Endothelial cell of umbilical vein (primary cell): ENCODE results near the gene INSYN2B. TPM values are rescaled to one million over a fixed set of nuclear protein-coding genes. Genes with fewer than 3 reads are reported as not detected.

Experiments used
- BruUV-seq: library from RNA; stranded (reverse); fragments of 400-500 nt; replicated peaks from 2 replicates; lab custom pipeline; 2021; lab: Mats Ljungman, UMichigan
- CTCF ChIA-PET: fragments of 300-600, 350-600 bp; sonication (Branson Sonifier 250); formaldehyde crosslinking; loops from one replicate; lab custom pipeline; 2021; ENCODE audit warnings: antibody characterized with exemption, inconsistent platforms; lab: Charles Lee
- POLR2A ChIA-PET: fragments of 300-600, 350-600 bp; sonication (Branson Sonifier 250); formaldehyde crosslinking; loops from one replicate; lab custom pipeline; 2021; ENCODE audit warnings: antibody characterized with exemption, inconsistent platforms; lab: Charles Lee
- DNase-seq: peaks from one replicate; pipeline ENCODE4 v3.0.0-alpha.2; 2011; ENCODE audit warnings: low read depth, low spot score
- FAIRE-seq: peaks from 2 replicates; lab custom pipeline; 2011; peaks lifted over from hg19 to GRCh38; lab: Jason Lieb, UNC
- H2AFZ ChIP-seq: 2 replicates; pipeline ENCODE4 v1.6.0; 2012; ENCODE audit warnings: low read depth, low read length, control low read depth, inconsistent platforms
- H3K27ac ChIP-seq: 2 replicates; pipeline ENCODE4 v1.5.1; 2011; ENCODE audit warnings: low read depth, mild to moderate bottlenecking, control low read depth, low read length, moderate library complexity; ENCODE audit not compliant: insufficient read depth
- H3K27me3 ChIP-seq, 2 experiments: 2 replicates each; pipeline versions ENCODE4 v1.6.0 to v1.6.1; 2011; ENCODE audit warnings: low read length in 2 of 2, mixed read lengths in 1 of 2; ENCODE audit not compliant: control insufficient read depth in 2 of 2, insufficient read depth in 2 of 2
- H3K36me3 ChIP-seq, 2 experiments: 2 replicates in 1 of 2; 3 replicates in 1 of 2; pipeline ENCODE4 v1.5.1; 2011; ENCODE audit warnings: low read length in 2 of 2, mild to moderate bottlenecking in 1 of 2, moderate library complexity in 1 of 2; ENCODE audit not compliant: control insufficient read depth in 2 of 2, insufficient read depth in 2 of 2; ENCODE audit errors: extremely low read depth in 1 of 2
- H3K4me1 ChIP-seq: 3 replicates; pipeline ENCODE4 v1.5.1; 2011; ENCODE audit warnings: mild to moderate bottlenecking, low read length; ENCODE audit not compliant: control insufficient read depth, insufficient read depth; ENCODE audit errors: extremely low read depth
- H3K4me2 ChIP-seq: 2 replicates; pipeline ENCODE4 v1.6.1; 2011; ENCODE audit warnings: low read length, control low read depth, mixed read lengths; ENCODE audit not compliant: insufficient read depth
- H3K4me3 ChIP-seq, 3 experiments: fragments of 200-600 bp in 1 of 3; sonication (generic), shearing (Covaris generic) in 1 of 3; replicated peaks in 1 of 3; 2 replicates each; pipeline ENCODE4 v1.5.1; 2011 to 2016; ENCODE audit warnings: control low read depth in 3 of 3, low read length in 3 of 3, mild to moderate bottlenecking in 2 of 3, inconsistent platforms in 1 of 3, low read depth in 1 of 3, moderate library complexity in 1 of 3; ENCODE audit not compliant: insufficient read depth in 1 of 3
- H3K79me2 ChIP-seq: 2 replicates; pipeline ENCODE4 v1.6.0; 2012; ENCODE audit warnings: low read length, inconsistent platforms; ENCODE audit not compliant: control insufficient read depth, insufficient read depth
- H3K9ac ChIP-seq: replicated peaks from 2 replicates; pipeline ENCODE3; 2011; ENCODE audit warnings: low read length, control low read depth; ENCODE audit not compliant: insufficient read depth; ENCODE audit errors: extremely low read depth
- H3K9me1 ChIP-seq: replicated peaks from 3 replicates; pipeline ENCODE4 v1.6.0; 2011; ENCODE audit warnings: mild to moderate bottlenecking, low read length; ENCODE audit not compliant: control insufficient read depth, insufficient read depth; ENCODE audit errors: extremely low read depth
- H3K9me3 ChIP-seq: replicated peaks from 2 replicates; pipeline ENCODE4 v1.5.1; 2012; ENCODE audit warnings: low read length, inconsistent platforms; ENCODE audit not compliant: control insufficient read depth, insufficient read depth
- H4K20me1 ChIP-seq: replicated peaks from 2 replicates; pipeline ENCODE3; 2011; ENCODE audit warnings: mild to moderate bottlenecking, low read length; ENCODE audit not compliant: control insufficient read depth, insufficient read depth; ENCODE audit errors: extremely low read depth
- EZH2 ChIP-seq: IDR thresholded peaks from 2 replicates; pipeline ENCODE4 v1.6.1; 2012; ENCODE audit warnings: borderline replicate concordance, low read depth, mild to moderate bottlenecking, moderate library complexity, low read length, inconsistent platforms; ENCODE audit not compliant: severe bottlenecking
- FOS ChIP-seq: IDR thresholded peaks from 2 replicates; pipeline ENCODE4 v1.6.1; 2011; ENCODE audit warnings: mild to moderate bottlenecking, low read length, moderate library complexity, borderline replicate concordance; ENCODE audit not compliant: insufficient read depth
- GATA2 ChIP-seq: IDR thresholded peaks from 2 replicates; pipeline ENCODE4 v1.7.0; 2011; ENCODE audit warnings: low read depth, mild to moderate bottlenecking, moderate library complexity, mixed read lengths, low read length; ENCODE audit not compliant: insufficient read length, insufficient read depth
- JUN ChIP-seq: IDR thresholded peaks from 2 replicates; pipeline ENCODE4 v1.6.1; 2011; ENCODE audit warnings: borderline replicate concordance, low read depth; ENCODE audit not compliant: insufficient read length, insufficient read depth
- MYC ChIP-seq: IDR thresholded peaks from one replicate; pipeline ENCODE4 v1.6.1; 2011; ENCODE audit warnings: mild to moderate bottlenecking, low read depth, low read length
- POLR2A ChIP-seq: IDR thresholded peaks from 2 replicates; pipeline ENCODE4 v1.6.1; 2012; ENCODE audit warnings: low read depth, mild to moderate bottlenecking, control low read depth, low read length
- POLR2AphosphoS5 ChIP-seq: IDR thresholded peaks from 2 replicates; pipeline ENCODE4 v1.6.1; 2012; ENCODE audit warnings: low read depth, mild to moderate bottlenecking, control low read depth, low read length, moderate library complexity; ENCODE audit not compliant: insufficient read depth
- dilution Hi-C: fragments of 300-500 bp; cut with MboI; formaldehyde crosslinking; loops from one replicate; pipeline ENCODE4 v1.15.0; 2019; ENCODE audit warnings: low sequenced_read_pairs; ENCODE audit not compliant: extremely low pct_ligation_motif_present
- intact Hi-C: fragments of 100-400 bp; cut with micrococcal nuclease; formaldehyde crosslinking; loops from one replicate; pipeline ENCODE4 v1.10.0; 2022
- polyA plus RNA-seq, 4 experiments: library from polyadenylated mRNA; depleted of rRNA in 3 of 4; stranded (reverse) in 3 of 4; unstranded in 1 of 4; fragments of >200 nt; gene quantifications; 2 replicates each; pipeline versions ENCODE4 v1.2.1 to v1.2.3, GENCODE V29; 2011 to 2012; ENCODE audit warnings: missing spikeins in 1 of 4
- total RNA-seq: library from RNA; stranded (reverse); gene quantifications from 2 replicates; pipeline ENCODE4 v1.2.3, GENCODE V29; 2021
- TF ChIP-seq, protein P1 (sequence below): IDR thresholded peaks from 2 replicates; pipeline ENCODE4 v1.6.1; 2011; ENCODE audit not compliant: insufficient read depth, insufficient read length
- TF ChIP-seq, protein P2 (sequence below), 2 donors: IDR thresholded peaks; 1 replicate in 1 of 2; 2 replicates in 1 of 2; pipeline ENCODE4 v1.5.1; 2011; ENCODE audit warnings: low read length in 2 of 2, mild to moderate bottlenecking in 2 of 2, moderate library complexity in 2 of 2, control low read depth in 1 of 2, inconsistent platforms in 1 of 2, low read depth in 1 of 2; ENCODE audit not compliant: insufficient read depth in 1 of 2; ENCODE audit errors: extremely low read depth in 1 of 2

Gene INSYN2B
- total and polyA plus RNA-seq, 2 donors (not counting 3 experiments of a cell fraction or from before 2014, with no cell fraction given) = 8.2 to 17.1 TPM

DNA sequence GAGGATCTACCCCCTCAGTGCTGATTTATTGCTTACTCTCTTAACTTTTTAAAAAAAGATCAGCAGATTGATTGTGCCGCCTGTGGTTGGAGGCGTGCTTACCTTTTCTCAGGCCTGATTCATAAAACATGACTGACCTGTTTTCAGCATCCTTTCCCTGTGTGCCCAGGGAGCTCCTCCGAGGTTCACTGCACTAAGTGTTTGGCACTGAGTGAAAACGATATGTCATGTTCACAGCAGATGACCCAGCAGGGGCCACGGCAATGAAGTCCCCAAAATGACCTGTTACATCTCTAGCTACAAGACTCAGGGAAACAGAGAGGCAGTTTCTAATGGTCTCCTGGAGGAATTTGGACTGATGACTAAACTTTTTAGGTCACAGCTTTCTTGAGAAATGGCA lies 69.9 kb downstream of the INSYN2B start:
- H3K9me1 ChIP-seq = no peaks in the 10 kb centered on the region
- no peaks in the 10 kb centered on the region for H3K27me3 ChIP-seq
- H3K79me2 ChIP-seq = peaks cover 5% of the 10 kb centered on the region
- H3K9me3 ChIP-seq = no peaks in the 10 kb centered on the region
- BruUV-seq = no TSS peak
- no peak overlapping the region for H3K4me3 ChIP-seq
- H3K9ac ChIP-seq = no peak overlapping the region
- FAIRE-seq = no peak
- no peak overlapping the region for H3K27ac ChIP-seq
- ChIA-PET CTCF (interaction anchor here (1.2 to 1.4 kb wide), 2 partner anchors 70 to 160 kb away, joined by 3 to 4 read pairs; partner anchors contain the start of gene INSYN2B), POLR2A (no interaction called here)
- intact Hi-C loops (loop anchor here (5.0 kb wide), 1 partner anchor 307 kb away; no protein-coding TSS in a partner anchor), dilution Hi-C loops (no loop called here)
- no peaks in the 10 kb centered on the region for H3K36me3 ChIP-seq
- H3K4me2 ChIP-seq = no peak overlapping the region
- no peaks in the 10 kb centered on the region for H4K20me1 ChIP-seq
- no peak overlapping the region for H2AFZ ChIP-seq
- no peak for DNase-seq
- H3K4me1 ChIP-seq = no peaks in the 10 kb centered on the region
- no peak for TF ChIP-seq GATA2

DNA sequence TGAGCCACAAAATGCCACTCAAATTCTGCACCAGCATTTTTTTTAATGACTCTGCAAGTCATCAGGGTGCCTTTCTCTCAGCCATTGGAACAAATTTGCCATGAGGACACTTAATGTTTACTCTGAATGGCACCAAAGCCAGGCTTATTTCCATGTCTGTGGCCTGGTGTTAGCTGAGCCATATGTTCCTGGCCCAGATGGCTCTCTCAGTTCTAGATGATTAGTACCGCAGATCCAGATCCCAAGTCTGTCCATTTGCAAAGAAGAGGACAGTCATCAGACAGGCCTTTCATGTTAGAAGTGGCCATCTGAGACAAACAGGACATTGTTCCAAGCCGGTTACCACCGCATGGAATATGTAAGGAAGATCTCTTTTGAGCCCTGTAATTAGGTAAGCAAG lies 70.3 kb downstream of the INSYN2B start:
- H3K4me2 ChIP-seq = no peak overlapping the region
- no peak overlapping the region for H3K27ac ChIP-seq
- no peak overlapping the region for H2AFZ ChIP-seq
- dilution Hi-C loops (no loop called here), intact Hi-C loops (loop anchor here (5.0 kb wide), 1 partner anchor 307 kb away; no protein-coding TSS in a partner anchor)
- no peaks in the 10 kb centered on the region for H3K27me3 ChIP-seq
- no peaks in the 10 kb centered on the region for H3K9me3 ChIP-seq
- DNase-seq (no peak), FAIRE-seq (no peak)
- ChIA-PET CTCF (interaction anchor here (1.2 to 1.4 kb wide), 2 partner anchors 70 to 161 kb away, joined by 3 to 4 read pairs; partner anchors contain the start of gene INSYN2B), POLR2A (no interaction called here)
- no peak for TF ChIP-seq MYC
- no peak for TF ChIP-seq GATA2
- TF ChIP-seq, protein P1, sequence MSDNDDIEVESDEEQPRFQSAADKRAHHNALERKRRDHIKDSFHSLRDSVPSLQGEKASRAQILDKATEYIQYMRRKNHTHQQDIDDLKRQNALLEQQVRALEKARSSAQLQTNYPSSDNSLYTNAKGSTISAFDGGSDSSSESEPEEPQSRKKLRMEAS = no peak
- TF ChIP-seq POLR2A = no peak
- TF ChIP-seq POLR2AphosphoS5 = no peak
- no peak for TF ChIP-seq JUN
- no peak for TF ChIP-seq EZH2
- TF ChIP-seq, protein P2, sequence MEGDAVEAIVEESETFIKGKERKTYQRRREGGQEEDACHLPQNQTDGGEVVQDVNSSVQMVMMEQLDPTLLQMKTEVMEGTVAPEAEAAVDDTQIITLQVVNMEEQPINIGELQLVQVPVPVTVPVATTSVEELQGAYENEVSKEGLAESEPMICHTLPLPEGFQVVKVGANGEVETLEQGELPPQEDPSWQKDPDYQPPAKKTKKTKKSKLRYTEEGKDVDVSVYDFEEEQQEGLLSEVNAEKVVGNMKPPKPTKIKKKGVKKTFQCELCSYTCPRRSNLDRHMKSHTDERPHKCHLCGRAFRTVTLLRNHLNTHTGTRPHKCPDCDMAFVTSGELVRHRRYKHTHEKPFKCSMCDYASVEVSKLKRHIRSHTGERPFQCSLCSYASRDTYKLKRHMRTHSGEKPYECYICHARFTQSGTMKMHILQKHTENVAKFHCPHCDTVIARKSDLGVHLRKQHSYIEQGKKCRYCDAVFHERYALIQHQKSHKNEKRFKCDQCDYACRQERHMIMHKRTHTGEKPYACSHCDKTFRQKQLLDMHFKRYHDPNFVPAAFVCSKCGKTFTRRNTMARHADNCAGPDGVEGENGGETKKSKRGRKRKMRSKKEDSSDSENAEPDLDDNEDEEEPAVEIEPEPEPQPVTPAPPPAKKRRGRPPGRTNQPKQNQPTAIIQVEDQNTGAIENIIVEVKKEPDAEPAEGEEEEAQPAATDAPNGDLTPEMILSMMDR (IDR thresholded peaks at IDR 0.05; ENCODE audit: extremely low read depth in 1 of 2, insufficient read depth in 1 of 2, low read depth in 1 of 2, low read length in 2 of 2) = no peak
- no peak for TF ChIP-seq FOS
- no peaks in the 10 kb centered on the region for H3K9me1 ChIP-seq
- H3K4me3 ChIP-seq = no peak overlapping the region
- no TSS peak for BruUV-seq
- H3K79me2 ChIP-seq = peaks cover 5% of the 10 kb centered on the region
- H3K36me3 ChIP-seq = no peaks in the 10 kb centered on the region
- H4K20me1 ChIP-seq = no peaks in the 10 kb centered on the region
- no peaks in the 10 kb centered on the region for H3K4me1 ChIP-seq
- no peak overlapping the region for H3K9ac ChIP-seq
